T follicular helper cell (primary cell): Measurements from ENCODE around the gene RXYLT1.

Source experiments
- DNase-seq: peaks from one replicate; pipeline ENCODE4 v3.0.0-alpha.2; 2020; ENCODE audit warnings: low read depth

RXYLT1 gene

DNA sequence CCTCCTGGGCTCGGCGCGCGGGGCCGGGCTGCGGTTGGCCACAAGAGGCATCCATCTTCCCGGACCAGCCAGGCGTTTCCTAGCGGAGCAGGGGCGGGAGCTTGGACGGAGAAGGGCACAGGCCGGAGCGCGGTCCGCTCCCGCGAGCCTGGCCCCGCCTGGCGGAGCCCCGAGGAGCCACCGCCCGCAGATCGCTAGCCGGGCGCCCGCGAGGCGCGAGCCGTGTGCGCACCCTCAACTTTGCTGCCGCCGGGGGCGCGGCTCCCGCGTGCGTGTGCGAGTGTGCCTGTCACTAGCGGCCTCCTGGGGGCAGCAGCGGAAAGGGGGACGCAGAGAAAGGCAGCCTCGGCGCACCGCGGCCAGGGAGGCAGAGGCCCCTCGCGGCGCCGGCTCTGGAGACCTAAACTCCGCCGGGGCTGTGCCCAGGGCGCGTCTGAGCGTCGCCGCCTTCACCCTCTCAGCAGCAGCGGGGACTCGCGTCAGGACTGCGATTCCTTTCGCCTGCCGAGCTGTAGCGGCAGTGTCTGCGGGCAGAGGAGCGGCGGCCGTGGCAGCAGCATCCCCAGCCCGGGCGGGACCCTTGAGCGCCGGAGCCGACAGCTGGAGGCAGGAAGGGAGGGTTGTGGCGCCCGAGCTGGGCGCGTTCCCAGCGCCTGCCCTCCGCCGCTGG is 64.1 kb downstream of the RXYLT1 start:
- DNase-seq: peak; percentile 58

GRCh38 chr12:63844391-63845341 is 65.0 kb downstream of the RXYLT1 start, which contains the start of gene SRGAP1:
Gene SRGAP1, plus strand, starts transcription at chr12:63844700. Its CDS starts 117 bp downstream, at chr12:63844817.
- no peak for DNase-seq

GRCh38 chr12:63845726-63846125 is 66.0 kb downstream of the RXYLT1 start:
- DNase-seq: no peak

DNA sequence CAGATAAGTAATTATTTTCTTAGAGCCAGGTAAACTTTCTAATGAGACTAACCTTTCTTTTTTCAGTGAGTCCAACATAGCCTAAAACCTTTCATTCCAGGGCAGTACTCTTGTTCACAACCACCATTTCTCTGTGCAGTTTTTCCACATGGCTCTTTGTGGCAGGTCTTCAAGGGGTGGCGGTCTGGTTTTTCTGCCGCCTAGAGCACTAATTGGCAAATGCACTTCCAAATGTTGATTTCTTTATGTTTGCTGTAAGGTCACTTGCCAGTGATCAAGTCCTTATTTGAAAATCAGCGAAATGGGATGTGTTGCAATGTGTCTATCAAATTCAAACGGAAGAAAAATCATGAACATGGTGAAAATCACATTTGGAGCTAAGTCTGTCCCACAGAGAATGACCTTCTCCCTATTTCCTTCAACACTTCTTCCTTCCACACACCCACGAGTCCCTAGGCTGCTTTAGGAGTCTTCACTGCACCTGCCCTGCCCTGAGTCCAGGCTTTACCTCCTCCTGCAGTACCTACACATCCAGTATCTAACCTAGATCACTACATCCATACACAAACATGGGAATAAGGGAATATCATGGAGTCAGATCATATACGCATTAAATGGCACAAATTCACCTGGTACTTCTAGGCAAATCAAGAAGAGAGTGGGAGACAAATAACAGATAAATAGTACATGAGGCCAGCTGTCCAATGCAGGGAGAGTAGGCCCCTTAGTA is 66.7 kb downstream of the RXYLT1 start:
- no peak for DNase-seq

GRCh38 chr12:63848450-63848849 is 68.7 kb downstream of the RXYLT1 start:
- DNase-seq: no peak

- no peak for DNase-seq
Observed at GRCh38 chr12:63849106-63849620, 69.5 kb downstream of the RXYLT1 start.

- DNase-seq: no peak
Observed at GRCh38 chr12:63849641-63850040, 69.9 kb downstream of the RXYLT1 start.

DNA sequence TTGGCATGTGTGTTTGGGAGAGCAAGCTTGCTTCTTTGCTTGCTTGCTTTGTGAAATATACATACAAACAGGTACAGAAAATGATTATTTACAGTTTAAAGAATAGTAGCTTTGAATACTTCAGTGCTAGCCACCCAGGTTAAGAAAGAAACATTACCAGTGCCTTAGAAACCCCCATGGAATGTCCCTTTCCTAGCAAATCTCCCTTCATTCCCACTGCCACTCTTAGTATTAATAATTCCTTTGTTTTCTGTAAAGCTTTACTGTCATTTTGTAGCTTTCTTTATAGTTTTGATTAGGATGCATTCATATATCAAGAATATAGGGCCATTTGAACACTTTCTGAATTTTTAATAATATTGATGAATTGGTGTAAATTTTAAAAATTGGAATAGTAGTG is 74.3 kb downstream of the RXYLT1 start:
- DNase-seq: no peak

DNA sequence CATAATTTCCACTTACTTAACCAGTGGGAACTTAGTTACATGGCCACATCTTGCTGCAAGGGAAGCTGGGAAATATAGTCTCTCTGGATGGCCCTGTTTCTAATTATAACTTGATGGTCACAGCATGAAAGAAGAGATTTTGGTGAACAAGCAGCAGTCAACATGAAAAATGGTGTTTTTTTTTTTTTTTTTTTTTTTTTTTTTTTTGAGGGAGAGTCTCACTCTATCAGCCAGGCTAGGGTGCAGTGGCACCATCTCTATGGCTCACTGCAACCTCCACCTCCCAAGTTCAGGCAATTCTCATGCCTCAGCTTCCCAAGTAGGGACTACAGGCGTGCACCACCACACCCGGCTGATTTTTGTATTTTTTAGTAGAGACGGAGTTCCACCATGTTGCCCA is 75.6 kb downstream of the RXYLT1 start:
- DNase-seq: no peak

GRCh38 chr12:63857771-63858670 is 78.3 kb downstream of the RXYLT1 start:
- DNase-seq: no peak
